Stimulated activated naive CD8-positive, alpha-beta T cell treated with anti-CD3 and anti-CD28 coated beads, Interleukin-15, Interleukin-2, amounts not matched to agents 100 ng/mL and 50 ng/mL, for 24 hours (primary cell): ENCODE results near the gene CSTPP1.

ENCODE experiments used
- H3K27ac Mint-ChIP-seq: one replicate; pipeline ENCODE4 v1.8.0; 2021; ENCODE audit warnings: mild to moderate bottlenecking, mixed read lengths
- H3K27me3 Mint-ChIP-seq: one replicate; pipeline ENCODE4 v1.8.0; 2021; ENCODE audit warnings: mixed read lengths
- H3K36me3 Mint-ChIP-seq: one replicate; pipeline ENCODE4 v1.8.0; 2021; ENCODE audit warnings: low read depth, mixed read lengths
- H3K4me1 Mint-ChIP-seq: one replicate; pipeline ENCODE4 v1.8.0; 2021; ENCODE audit warnings: low read depth, mixed read lengths
- H3K4me3 Mint-ChIP-seq: one replicate; pipeline ENCODE4 v1.8.0; 2021; ENCODE audit warnings: mild to moderate bottlenecking, mixed read lengths
- H3K9me3 Mint-ChIP-seq: one replicate; pipeline ENCODE4 v1.8.0; 2021; ENCODE audit warnings: mixed read lengths

CSTPP1 gene

GRCh38 chr11:47005441-47005840, 68.9 kb downstream of the CSTPP1 start:
- no peak overlapping the region for H3K4me3 Mint-ChIP-seq
- peaks cover 3% of the 10 kb centered on the region for H3K36me3 Mint-ChIP-seq
- H3K27me3 Mint-ChIP-seq = no peaks in the 10 kb centered on the region
- H3K9me3 Mint-ChIP-seq = no peaks in the 10 kb centered on the region
- peaks cover 37% of the 10 kb centered on the region for H3K4me1 Mint-ChIP-seq
- H3K27ac Mint-ChIP-seq = no peak overlapping the region

DNA sequence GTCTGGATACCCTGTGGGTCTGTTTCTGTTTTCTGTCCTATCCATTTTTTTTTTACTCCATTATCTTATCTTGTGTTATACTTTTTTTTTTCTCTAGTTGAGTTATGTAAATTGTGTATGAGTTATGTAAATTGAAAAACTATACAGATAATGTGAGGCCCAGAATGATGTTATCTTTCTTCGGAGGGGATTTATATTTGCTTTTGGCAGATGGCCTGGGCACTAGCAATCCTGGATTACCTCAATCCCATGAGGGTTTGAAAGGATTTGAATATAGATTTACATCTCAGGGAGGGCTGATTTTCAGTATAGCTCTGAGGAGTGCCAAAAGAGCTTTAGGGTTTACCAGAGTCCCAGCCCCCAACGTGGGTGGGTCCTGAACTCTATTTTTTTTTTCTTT, 71.0 kb downstream of the CSTPP1 start:
- Mint-ChIP-seq H3K4me1 (peaks cover 24% of the 10 kb centered on the region), H3K4me3 (no peak overlapping the region), H3K27ac (no peak overlapping the region), H3K9me3 (no peaks in the 10 kb centered on the region), H3K27me3 (no peaks in the 10 kb centered on the region), H3K36me3 (peaks cover 3% of the 10 kb centered on the region)

- Mint-ChIP-seq H3K9me3 (no peaks in the 10 kb centered on the region), H3K27ac (no peak overlapping the region), H3K4me3 (no peak overlapping the region)
Observed at GRCh38 chr11:47010179-47010578, 73.6 kb downstream of the CSTPP1 start.

DNA sequence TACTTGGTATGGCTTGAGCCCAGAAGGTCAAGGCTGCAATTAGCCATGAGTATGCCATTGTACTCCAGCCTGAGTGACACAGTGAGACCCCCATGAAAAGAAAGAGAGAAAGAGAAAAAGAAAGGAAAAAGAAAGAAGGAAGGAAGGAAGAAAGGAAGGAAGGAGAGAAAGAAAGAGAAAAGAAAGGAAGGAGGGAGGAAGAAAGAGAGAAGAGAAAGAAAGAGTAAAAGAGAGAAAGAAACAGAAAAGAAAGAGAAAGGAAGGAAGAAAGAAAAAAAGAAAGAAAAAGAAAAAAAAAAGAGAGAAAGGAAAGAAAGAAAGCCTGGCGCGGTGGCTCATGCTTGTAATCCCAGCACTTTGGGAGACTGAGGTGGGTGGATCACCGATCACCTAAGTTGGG, 77.5 kb downstream of the CSTPP1 start:
- H3K36me3 Mint-ChIP-seq = peaks cover 5% of the 10 kb centered on the region
- no peaks in the 10 kb centered on the region for H3K27me3 Mint-ChIP-seq
- no peaks in the 10 kb centered on the region for H3K4me1 Mint-ChIP-seq
- H3K4me3 Mint-ChIP-seq = no peak overlapping the region
- no peak overlapping the region for H3K27ac Mint-ChIP-seq
- H3K9me3 Mint-ChIP-seq = no peaks in the 10 kb centered on the region

More at GRCh38 chr11:47010179-47010578, 73.6 kb downstream of the CSTPP1 start:
- peaks cover 7% of the 10 kb centered on the region for H3K36me3 Mint-ChIP-seq
- H3K27me3 Mint-ChIP-seq = no peaks in the 10 kb centered on the region
- H3K4me1 Mint-ChIP-seq = no peaks in the 10 kb centered on the region

- no peaks in the 10 kb centered on the region for H3K27me3 Mint-ChIP-seq
- no peaks in the 10 kb centered on the region for H3K9me3 Mint-ChIP-seq
- H3K4me3 Mint-ChIP-seq = no peak overlapping the region
- H3K27ac Mint-ChIP-seq = no peak overlapping the region
- no peaks in the 10 kb centered on the region for H3K36me3 Mint-ChIP-seq
- H3K4me1 Mint-ChIP-seq = no peaks in the 10 kb centered on the region
Observed at GRCh38 chr11:47018637-47019036, 82.1 kb downstream of the CSTPP1 start.

GRCh38 chr11:47020793-47021526, 84.4 kb downstream of the CSTPP1 start:
- Mint-ChIP-seq H3K36me3 (no peaks in the 10 kb centered on the region), H3K4me1 (no peaks in the 10 kb centered on the region), H3K9me3 (no peaks in the 10 kb centered on the region), H3K27me3 (no peaks in the 10 kb centered on the region), H3K4me3 (no peak overlapping the region), H3K27ac (no peak overlapping the region)

DNA sequence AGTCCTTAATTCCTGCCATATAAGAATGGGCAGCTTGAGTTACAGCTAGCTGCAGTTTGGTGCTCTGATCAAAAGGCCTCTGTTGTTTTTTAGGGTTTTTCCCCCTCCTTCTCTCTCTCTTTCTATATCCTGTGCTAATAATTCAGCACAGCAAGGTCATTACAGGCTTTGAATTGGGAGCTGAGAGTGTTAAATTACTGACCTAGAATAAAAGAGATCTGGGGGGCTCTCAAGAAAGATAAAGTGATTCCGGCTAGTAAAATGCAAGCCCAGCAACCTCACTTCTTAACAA, 84.9 kb downstream of the CSTPP1 start:
- Mint-ChIP-seq H3K27ac (no peak overlapping the region), H3K4me3 (no peak overlapping the region), H3K9me3 (no peaks in the 10 kb centered on the region), H3K4me1 (no peaks in the 10 kb centered on the region), H3K27me3 (no peaks in the 10 kb centered on the region), H3K36me3 (no peaks in the 10 kb centered on the region)

- no peak overlapping the region for H3K27ac Mint-ChIP-seq
- H3K27me3 Mint-ChIP-seq = no peaks in the 10 kb centered on the region
- no peaks in the 10 kb centered on the region for H3K9me3 Mint-ChIP-seq
- no peak overlapping the region for H3K4me3 Mint-ChIP-seq
- no peaks in the 10 kb centered on the region for H3K4me1 Mint-ChIP-seq
- H3K36me3 Mint-ChIP-seq = no peaks in the 10 kb centered on the region
Observed at GRCh38 chr11:47021965-47022364, 85.4 kb downstream of the CSTPP1 start.

DNA sequence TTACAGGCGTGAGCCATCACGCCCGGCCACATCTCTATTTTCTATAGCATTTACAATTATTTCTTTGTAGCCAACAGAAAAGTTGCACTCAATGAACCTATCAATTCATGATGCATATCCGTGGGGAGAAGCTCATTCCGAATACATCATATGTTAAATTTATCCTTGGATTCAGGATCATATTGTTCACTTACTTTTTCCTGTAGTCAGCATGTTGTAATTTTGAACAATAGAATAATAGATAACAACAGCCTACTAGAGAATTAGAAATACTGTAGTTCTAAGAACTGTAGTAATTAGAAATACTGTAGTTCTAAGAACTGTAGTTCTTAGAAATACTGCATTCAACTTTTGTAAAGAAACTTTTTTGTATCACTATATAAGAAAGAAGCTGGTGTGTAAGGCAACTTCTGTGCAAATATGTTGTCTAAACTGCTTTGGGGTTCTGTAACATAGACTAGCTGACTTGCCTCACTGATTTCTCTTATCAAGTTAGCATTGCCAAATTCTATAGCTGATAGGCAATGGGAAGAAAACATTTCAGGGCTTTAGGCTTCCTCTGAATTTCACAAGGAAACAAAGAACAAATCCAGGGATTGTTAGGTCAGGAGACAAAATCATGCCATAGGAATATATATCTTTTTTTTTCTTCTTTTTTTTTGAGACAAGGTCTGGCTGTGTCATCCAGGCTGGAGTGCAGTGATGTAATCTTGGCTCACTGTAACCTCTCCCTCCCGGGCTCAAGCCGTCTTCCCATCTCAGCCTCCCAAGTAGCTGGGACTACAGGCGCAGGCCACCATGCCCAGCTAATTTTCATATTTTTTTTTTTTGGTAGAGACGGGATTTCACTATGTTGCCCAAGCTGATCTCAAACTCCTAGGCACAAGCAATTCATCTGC, 91.9 kb downstream of the CSTPP1 start:
- Mint-ChIP-seq H3K36me3 (no peaks in the 10 kb centered on the region), H3K27me3 (no peaks in the 10 kb centered on the region), H3K4me3 (no peak overlapping the region), H3K4me1 (no peaks in the 10 kb centered on the region), H3K27ac (no peak overlapping the region), H3K9me3 (no peaks in the 10 kb centered on the region)

DNA sequence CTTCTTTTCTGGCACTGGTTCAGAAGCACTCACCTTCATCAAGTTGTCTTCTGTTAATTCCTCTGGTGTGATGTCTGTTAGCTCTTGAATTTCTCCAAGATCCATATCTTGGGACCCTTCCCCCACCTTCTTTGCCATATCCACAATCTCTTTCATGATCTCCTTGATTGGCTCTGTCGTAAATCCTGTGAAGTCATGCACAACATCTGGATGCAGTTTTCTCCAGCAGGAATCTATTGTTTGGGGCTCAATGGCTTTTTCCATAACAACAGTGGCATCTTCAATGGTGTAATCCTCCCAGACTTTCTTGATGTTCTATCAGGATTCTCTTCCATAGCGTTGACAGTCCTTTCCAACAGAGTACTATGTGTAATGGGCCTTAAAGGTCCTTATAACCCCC, 96.9 kb downstream of the CSTPP1 start:
- no peaks in the 10 kb centered on the region for H3K4me1 Mint-ChIP-seq
- H3K27ac Mint-ChIP-seq = no peak overlapping the region
- no peaks in the 10 kb centered on the region for H3K9me3 Mint-ChIP-seq

GRCh38 chr11:47034091-47034490, 97.5 kb downstream of the CSTPP1 start:
- Mint-ChIP-seq H3K27ac (no peak overlapping the region), H3K27me3 (no peaks in the 10 kb centered on the region), H3K4me3 (no peak overlapping the region), H3K9me3 (no peaks in the 10 kb centered on the region), H3K36me3 (peaks cover 6% of the 10 kb centered on the region), H3K4me1 (no peaks in the 10 kb centered on the region)

More for the DNA sequence above, 96.9 kb downstream of the CSTPP1 start:
- Mint-ChIP-seq H3K36me3 (peaks cover 6% of the 10 kb centered on the region), H3K4me3 (no peak overlapping the region), H3K27me3 (no peaks in the 10 kb centered on the region)

DNA sequence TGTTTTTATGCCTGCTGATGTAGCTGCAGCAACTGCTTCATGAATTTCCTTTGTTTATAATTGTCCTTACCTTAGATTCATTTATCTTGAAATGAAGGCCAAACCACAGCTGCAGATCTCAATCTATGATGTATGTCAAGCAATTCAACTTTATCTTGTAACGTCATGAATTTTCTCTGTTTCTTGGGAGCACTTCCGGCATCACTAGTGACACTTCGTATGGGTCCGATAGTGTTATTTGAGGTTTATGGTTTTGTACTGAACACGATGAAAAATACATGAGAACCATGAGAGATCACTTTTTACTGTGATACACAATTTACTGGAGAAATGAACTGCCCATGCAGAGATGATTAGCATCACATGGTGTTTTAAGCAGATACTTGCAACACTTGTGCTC, 98.5 kb downstream of the CSTPP1 start:
- Mint-ChIP-seq H3K9me3 (no peaks in the 10 kb centered on the region), H3K27ac (no peak overlapping the region), H3K4me1 (no peaks in the 10 kb centered on the region), H3K4me3 (no peak overlapping the region), H3K27me3 (no peaks in the 10 kb centered on the region), H3K36me3 (peaks cover 6% of the 10 kb centered on the region)

DNA sequence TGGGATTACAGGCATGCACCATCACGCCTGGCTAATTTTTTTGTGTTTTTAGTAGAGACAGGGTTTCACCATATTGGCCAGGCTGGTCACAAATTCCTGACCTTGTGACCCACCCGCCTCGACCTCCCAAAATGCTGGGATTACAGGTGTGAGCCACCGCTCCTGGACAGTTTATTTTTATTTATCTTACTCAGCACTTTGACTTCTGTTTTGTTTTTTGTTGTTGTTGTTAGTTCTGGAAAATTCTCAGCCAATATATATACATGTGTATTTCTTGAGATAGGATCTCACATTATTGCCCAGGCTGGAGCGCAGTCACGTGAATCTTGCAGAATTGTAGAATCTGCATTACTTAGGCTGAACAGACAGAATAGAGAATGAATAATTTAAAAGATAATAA, 107.6 kb downstream of the CSTPP1 start:
- Mint-ChIP-seq H3K27me3 (no peaks in the 10 kb centered on the region), H3K36me3 (no peaks in the 10 kb centered on the region), H3K27ac (no peak overlapping the region), H3K9me3 (no peaks in the 10 kb centered on the region), H3K4me3 (no peak overlapping the region), H3K4me1 (no peaks in the 10 kb centered on the region)

GRCh38 chr11:47047972-47048371, 111.4 kb downstream of the CSTPP1 start:
- Mint-ChIP-seq H3K4me1 (no peaks in the 10 kb centered on the region), H3K27me3 (no peaks in the 10 kb centered on the region), H3K9me3 (no peaks in the 10 kb centered on the region), H3K4me3 (no peak overlapping the region), H3K27ac (no peak overlapping the region), H3K36me3 (peaks cover 2% of the 10 kb centered on the region)

GRCh38 chr11:47050284-47050683, 113.7 kb downstream of the CSTPP1 start:
- no peak overlapping the region for H3K4me3 Mint-ChIP-seq
- no peaks in the 10 kb centered on the region for H3K4me1 Mint-ChIP-seq
- H3K9me3 Mint-ChIP-seq = no peaks in the 10 kb centered on the region
- H3K27me3 Mint-ChIP-seq = no peaks in the 10 kb centered on the region
- H3K27ac Mint-ChIP-seq = no peak overlapping the region
- H3K36me3 Mint-ChIP-seq = peaks cover 8% of the 10 kb centered on the region
